ENCODE data around the gene U2AF2. TPM values are rescaled to one million over a fixed set of nuclear protein-coding genes. Genes with fewer than 3 reads are reported as not detected.
A peak's percentile ranks its signal among the peaks of the same experiment; 100 is the strongest.

Gene U2AF2
- total and polyA plus RNA-seq, 4 experiments from 2014 or later, result 1.3 to 259 (median 135) TPM

- Mint-ChIP-seq H3K4me3 (no peak overlapping the region), H3K36me3 (peaks cover 10 to 45% of the 10 kb centered on the region in 2 donors), H3K27ac (peak overlapping the region in 1 of 7 donors; percentile 22), H3K9me3 (no peaks in the 10 kb centered on the region), H3K4me1 (peaks cover 0 to 2% (median 0%) of the 10 kb centered on the region in 4 donors), H3K27me3 (no peaks in the 10 kb centered on the region)
- H3K4me3 ChIP-seq (ENCODE audit: low read length in 2 of 2), result no peak overlapping the region
- H3K27ac ChIP-seq (ENCODE audit: low read depth, low read length), result no peak overlapping the region
- intact Hi-C loops (cut with micrococcal nuclease), result no loop called here
- H3K9me3 ChIP-seq (ENCODE audit: control insufficient read depth in 1 of 2, low read length in 2 of 2), result no peaks in the 10 kb centered on the region
- H3K36me3 ChIP-seq (ENCODE audit: insufficient read depth, low read length), result peaks cover 14% of the 10 kb centered on the region
- ChIA-PET CTCF (ENCODE audit: partially characterized antibody) (no interaction called here), POLR2A (ENCODE audit: partially characterized antibody) (no interaction called here)
- H3K4me1 ChIP-seq (ENCODE audit: insufficient read depth, low read length), result no peaks in the 10 kb centered on the region
- no peaks in the 10 kb centered on the region for H3K27me3 ChIP-seq (ENCODE audit: insufficient read depth, low read length)
- no peak for DNase-seq
Measured at GRCh38 chr19:55696301-55697068, 41.6 kb downstream of the U2AF2 start.

- no peaks in the 10 kb centered on the region for H3K27me3 Mint-ChIP-seq
- DNase-seq, result no peak
- peaks cover 0 to 2% (median 0%) of the 10 kb centered on the region in 4 donors for H3K4me1 Mint-ChIP-seq
- peaks cover 14% of the 10 kb centered on the region for H3K36me3 ChIP-seq (ENCODE audit: insufficient read depth, low read length)
- H3K9me3 Mint-ChIP-seq, result no peaks in the 10 kb centered on the region
- no peak overlapping the region for H3K27ac ChIP-seq (ENCODE audit: low read depth, low read length)
- H3K36me3 Mint-ChIP-seq, result peaks cover 10 to 44% of the 10 kb centered on the region in 2 donors
- ChIA-PET POLR2A (ENCODE audit: partially characterized antibody) (no interaction called here), CTCF (ENCODE audit: partially characterized antibody) (no interaction called here)
- H3K27ac Mint-ChIP-seq, result peak overlapping the region in 2 of 7 donors; percentile 22 to 52
- intact Hi-C loops (cut with micrococcal nuclease), result no loop called here
- H3K4me1 ChIP-seq (ENCODE audit: insufficient read depth, low read length), result no peaks in the 10 kb centered on the region
- no peak overlapping the region for H3K4me3 ChIP-seq (ENCODE audit: low read length in 2 of 2)
- no peaks in the 10 kb centered on the region for H3K27me3 ChIP-seq (ENCODE audit: insufficient read depth, low read length)
- no peaks in the 10 kb centered on the region for H3K9me3 ChIP-seq (ENCODE audit: control insufficient read depth in 1 of 2, low read length in 2 of 2)
- H3K4me3 Mint-ChIP-seq, result no peak overlapping the region
Measured at GRCh38 chr19:55697069-55697440, 42.2 kb downstream of the U2AF2 start.

GRCh38 chr19:55697698-55698097, 42.9 kb downstream of the U2AF2 start:
- no peaks in the 10 kb centered on the region for H3K9me3 Mint-ChIP-seq
- Histone ChIP-seq H3K4me3 (ENCODE audit: low read length in 2 of 2) (no peak overlapping the region), H3K27ac (ENCODE audit: low read depth, low read length) (no peak overlapping the region), H3K9me3 (ENCODE audit: control insufficient read depth in 1 of 2, low read length in 2 of 2) (no peaks in the 10 kb centered on the region), H3K27me3 (ENCODE audit: insufficient read depth, low read length) (no peaks in the 10 kb centered on the region), H3K36me3 (ENCODE audit: insufficient read depth, low read length) (peaks cover 14% of the 10 kb centered on the region), H3K4me1 (ENCODE audit: insufficient read depth, low read length) (no peaks in the 10 kb centered on the region)
- H3K27me3 Mint-ChIP-seq, result no peaks in the 10 kb centered on the region
- H3K36me3 Mint-ChIP-seq, result peaks cover 10 to 44% of the 10 kb centered on the region in 2 donors
- H3K4me1 Mint-ChIP-seq, result peaks cover 0 to 2% (median 0%) of the 10 kb centered on the region in 4 donors
- H3K27ac Mint-ChIP-seq, result peak overlapping the region in 1 of 7 donors; percentile 74
- no peak for DNase-seq
- intact Hi-C loops (cut with micrococcal nuclease), result no loop called here
- ChIA-PET POLR2A (ENCODE audit: partially characterized antibody) (no interaction called here), CTCF (ENCODE audit: partially characterized antibody) (no interaction called here)
- no peak overlapping the region for H3K4me3 Mint-ChIP-seq

- no peaks in the 10 kb centered on the region for H3K27me3 ChIP-seq (ENCODE audit: insufficient read depth, low read length)
- H3K36me3 Mint-ChIP-seq, result peaks cover 8 to 41% of the 10 kb centered on the region in 2 donors
- intact Hi-C loops (cut with micrococcal nuclease), result no loop called here
- H3K27ac Mint-ChIP-seq, result peak overlapping the region in 3 of 7 donors; percentile 5 to 60 (median 11)
- H3K9me3 ChIP-seq (ENCODE audit: control insufficient read depth in 1 of 2, low read length in 2 of 2), result no peaks in the 10 kb centered on the region
- H3K4me3 Mint-ChIP-seq, result no peak overlapping the region
- DNase-seq, result no peak
- no peak overlapping the region for H3K27ac ChIP-seq (ENCODE audit: low read depth, low read length)
- H3K4me3 ChIP-seq (ENCODE audit: low read length in 2 of 2), result no peak overlapping the region
- H3K36me3 ChIP-seq (ENCODE audit: insufficient read depth, low read length), result peaks cover 10% of the 10 kb centered on the region
- POLR2A ChIA-PET (ENCODE audit: partially characterized antibody), result no interaction called here
- CTCF ChIA-PET (ENCODE audit: partially characterized antibody), result no interaction called here
- H3K9me3 Mint-ChIP-seq, result no peaks in the 10 kb centered on the region
- H3K4me1 Mint-ChIP-seq, result peaks cover 0 to 4% (median under 1%) of the 10 kb centered on the region in 4 donors
- H3K4me1 ChIP-seq (ENCODE audit: insufficient read depth, low read length), result no peaks in the 10 kb centered on the region
- H3K27me3 Mint-ChIP-seq, result no peaks in the 10 kb centered on the region
Measured at GRCh38 chr19:55698256-55698655, 43.4 kb downstream of the U2AF2 start.

GRCh38 chr19:55699221-55699620, 44.4 kb downstream of the U2AF2 start:
- H3K27me3 ChIP-seq (ENCODE audit: insufficient read depth, low read length), result no peaks in the 10 kb centered on the region
- ChIA-PET POLR2A (ENCODE audit: partially characterized antibody) (no interaction called here), CTCF (ENCODE audit: partially characterized antibody) (no interaction called here)
- no peaks in the 10 kb centered on the region for H3K27me3 Mint-ChIP-seq
- peaks cover 0 to 4% (median 2%) of the 10 kb centered on the region in 4 donors for H3K4me1 Mint-ChIP-seq
- H3K4me3 ChIP-seq (ENCODE audit: low read length in 2 of 2), result no peak overlapping the region
- no peak for DNase-seq
- no peaks in the 10 kb centered on the region for H3K9me3 ChIP-seq (ENCODE audit: control insufficient read depth in 1 of 2, low read length in 2 of 2)
- no peaks in the 10 kb centered on the region for H3K9me3 Mint-ChIP-seq
- intact Hi-C loops (cut with micrococcal nuclease), result no loop called here
- no peaks in the 10 kb centered on the region for H3K4me1 ChIP-seq (ENCODE audit: insufficient read depth, low read length)
- peaks cover 6 to 36% of the 10 kb centered on the region in 2 donors for H3K36me3 Mint-ChIP-seq
- no peak overlapping the region for H3K27ac ChIP-seq (ENCODE audit: low read depth, low read length)
- H3K36me3 ChIP-seq (ENCODE audit: insufficient read depth, low read length), result peaks cover 8% of the 10 kb centered on the region
- no peak overlapping the region for H3K4me3 Mint-ChIP-seq
- no peak overlapping the region for H3K27ac Mint-ChIP-seq

GRCh38 chr19:55700813-55701212, 46.0 kb downstream of the U2AF2 start:
- intact Hi-C loops (cut with micrococcal nuclease), result no loop called here
- Histone ChIP-seq H3K4me3 (ENCODE audit: low read length in 2 of 2) (no peak overlapping the region), H3K36me3 (ENCODE audit: insufficient read depth, low read length) (peaks cover 4% of the 10 kb centered on the region), H3K4me1 (ENCODE audit: insufficient read depth, low read length) (no peaks in the 10 kb centered on the region), H3K9me3 (ENCODE audit: control insufficient read depth in 1 of 2, low read length in 2 of 2) (no peaks in the 10 kb centered on the region), H3K27ac (ENCODE audit: low read depth, low read length) (no peak overlapping the region), H3K27me3 (ENCODE audit: insufficient read depth, low read length) (no peaks in the 10 kb centered on the region)
- Mint-ChIP-seq H3K27me3 (no peaks in the 10 kb centered on the region), H3K9me3 (peaks cover 0 to 1% (median 0%) of the 10 kb centered on the region in 8 donors), H3K27ac (no peak overlapping the region), H3K4me1 (peaks cover 0 to 7% (median 2%) of the 10 kb centered on the region in 4 donors), H3K4me3 (no peak overlapping the region), H3K36me3 (peaks cover 12 to 30% of the 10 kb centered on the region in 2 donors)
- no peak for DNase-seq
- CTCF ChIA-PET (ENCODE audit: partially characterized antibody), result interaction anchor here (0.9 kb wide), 1 partner anchor 11 kb away, joined by 3 read pairs; no protein-coding TSS in a partner anchor
- POLR2A ChIA-PET (ENCODE audit: partially characterized antibody), result no interaction called here

- Histone ChIP-seq H3K4me3 (ENCODE audit: low read length in 2 of 2) (no peak overlapping the region), H3K27ac (ENCODE audit: low read depth, low read length) (no peak overlapping the region), H3K36me3 (ENCODE audit: insufficient read depth, low read length) (no peaks in the 10 kb centered on the region), H3K9me3 (ENCODE audit: control insufficient read depth in 1 of 2, low read length in 2 of 2) (no peaks in the 10 kb centered on the region), H3K4me1 (ENCODE audit: insufficient read depth, low read length) (no peaks in the 10 kb centered on the region), H3K27me3 (ENCODE audit: insufficient read depth, low read length) (no peaks in the 10 kb centered on the region)
- H3K4me3 Mint-ChIP-seq, result no peak overlapping the region
- H3K4me1 Mint-ChIP-seq, result peaks cover 0 to 7% (median 2%) of the 10 kb centered on the region in 4 donors
- CTCF ChIA-PET (ENCODE audit: partially characterized antibody), result interaction anchor here (0.7 kb wide), 2 partner anchors 8 kb away, joined by 3 read pairs; no protein-coding TSS in a partner anchor
- H3K27ac Mint-ChIP-seq, result no peak overlapping the region
- POLR2A ChIA-PET (ENCODE audit: partially characterized antibody), result no interaction called here
- DNase-seq, result no peak
- no peaks in the 10 kb centered on the region for H3K27me3 Mint-ChIP-seq
- intact Hi-C loops (cut with micrococcal nuclease), result no loop called here
- peaks cover 0 to 1% (median 0%) of the 10 kb centered on the region in 8 donors for H3K9me3 Mint-ChIP-seq
- peaks cover 12 to 23% of the 10 kb centered on the region in 2 donors for H3K36me3 Mint-ChIP-seq
Measured at GRCh38 chr19:55702131-55702627, 47.3 kb downstream of the U2AF2 start.
